ENCODE results near the gene NTRK3.
A peak's percentile ranks its signal among the peaks of the same experiment; 100 is the strongest.

NTRK3 gene

DNA sequence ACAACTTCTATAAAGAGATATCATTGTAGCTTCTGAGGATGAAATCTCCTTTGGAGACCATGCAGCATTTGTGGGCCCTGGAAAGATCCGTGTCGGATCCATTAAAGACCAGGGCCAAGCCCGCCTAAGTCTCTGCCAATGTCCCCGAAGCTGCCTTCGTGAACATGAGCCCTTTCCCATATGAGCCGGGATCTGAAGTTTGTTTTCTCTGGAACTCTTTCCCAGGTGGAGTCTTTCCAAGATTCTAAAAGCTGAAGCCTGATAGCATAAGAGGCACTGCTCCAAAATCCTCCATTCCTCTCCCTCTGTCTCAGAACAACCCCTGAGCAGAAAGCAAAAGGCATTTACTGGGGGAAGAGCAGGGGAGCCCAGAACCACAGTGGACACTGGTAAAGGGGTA lies 274.6 kb downstream of the NTRK3 start:
- DNase-seq (ENCODE audit: low spot score), result no peak

DNA sequence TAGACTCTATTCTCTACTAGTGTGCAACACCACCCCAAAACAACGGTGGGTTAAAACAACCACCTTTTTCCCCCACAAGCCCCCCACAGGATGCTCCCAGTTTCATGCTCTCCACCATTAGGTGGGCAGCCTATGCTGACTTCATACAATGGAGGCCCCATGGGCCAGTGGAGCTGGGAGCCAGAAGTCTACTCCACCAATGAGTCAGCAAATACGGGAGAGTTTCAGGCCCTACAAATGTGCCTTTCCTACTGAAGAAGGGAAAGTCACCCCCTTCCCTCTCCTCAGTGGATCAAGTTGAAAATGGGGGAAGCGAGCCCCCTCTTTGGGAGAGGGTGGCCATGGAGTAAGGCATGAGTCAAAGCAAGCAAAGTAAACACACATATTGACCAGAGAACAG lies 278.6 kb downstream of the NTRK3 start:
- DNase-seq (ENCODE audit: low spot score), result no peak

DNA sequence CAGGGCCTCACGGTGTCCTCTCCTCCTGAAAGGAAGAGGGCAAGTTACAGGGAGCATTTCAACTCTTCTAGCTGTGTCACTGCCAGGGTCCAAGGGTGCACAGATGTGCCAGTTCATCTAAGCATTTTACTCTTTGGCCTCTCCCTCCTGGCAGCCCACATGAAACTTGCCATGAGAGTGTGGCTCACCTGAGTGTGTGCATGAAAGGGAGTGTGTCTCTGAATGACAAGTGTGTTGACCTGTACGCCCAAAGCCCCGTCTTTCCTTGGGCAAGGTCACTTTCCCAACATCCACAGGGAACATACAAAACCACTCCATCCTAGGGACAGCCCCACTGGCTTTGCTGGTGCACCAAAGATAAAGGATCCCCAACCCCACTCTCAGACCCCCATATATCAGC lies 280.0 kb downstream of the NTRK3 start:
- no peak for DNase-seq (ENCODE audit: low spot score)

DNA sequence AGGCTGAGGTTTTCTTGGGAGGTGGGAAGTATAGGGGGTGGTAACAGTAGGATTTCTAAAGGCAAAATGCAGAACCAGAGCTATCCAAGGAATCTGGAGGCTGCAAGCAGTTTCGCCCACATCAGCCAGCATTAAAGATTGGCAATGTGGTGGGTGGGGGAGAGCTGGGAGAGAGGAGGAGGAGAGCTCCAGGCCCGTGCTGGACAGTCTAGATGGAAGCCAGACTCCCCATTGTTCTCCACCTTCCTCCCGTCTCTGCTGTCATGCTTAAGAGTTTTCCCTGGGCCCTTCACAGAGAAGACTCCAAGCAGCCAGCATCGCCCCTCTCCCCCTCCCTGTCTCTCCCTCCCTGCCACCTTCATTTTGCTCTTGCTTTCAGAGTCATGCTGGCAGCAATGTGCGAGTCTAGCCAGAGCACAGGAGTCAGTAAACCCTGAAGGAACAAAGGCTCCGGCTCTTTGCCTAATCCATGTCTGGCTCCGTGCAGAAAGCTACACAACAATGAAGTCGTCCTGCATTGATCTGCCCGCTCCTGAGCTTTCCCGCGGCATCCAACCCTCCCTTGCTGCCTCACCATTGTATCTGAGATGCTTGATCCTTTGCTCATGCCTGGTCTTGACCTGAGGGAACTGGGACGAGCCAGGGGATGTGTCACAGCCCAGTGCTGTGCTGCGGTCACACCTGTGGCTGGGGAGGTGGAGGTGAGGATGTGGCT lies 282.9 kb downstream of the NTRK3 start:
- DNase-seq (ENCODE audit: low spot score), result no peak

DNA sequence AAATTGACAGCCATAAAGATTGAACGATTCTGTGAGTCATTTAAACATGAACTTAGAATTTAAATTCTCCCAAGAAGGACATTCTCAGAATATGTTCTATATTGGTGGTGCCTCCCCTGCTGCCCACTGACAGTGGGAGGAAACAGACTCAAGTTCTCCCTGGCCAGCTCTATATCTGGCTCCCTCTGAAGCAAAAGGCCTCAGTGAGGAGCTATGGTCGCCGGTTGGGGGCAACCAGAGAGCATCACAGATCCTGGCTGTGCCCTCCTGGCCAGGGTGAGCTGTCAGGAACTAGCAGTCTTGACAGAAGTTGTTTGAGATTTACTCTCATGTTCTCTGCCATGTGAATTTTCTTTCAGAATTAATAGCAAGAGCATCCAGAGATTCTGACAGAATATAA lies 285.5 kb downstream of the NTRK3 start:
- no peak for DNase-seq (ENCODE audit: low spot score)

DNA sequence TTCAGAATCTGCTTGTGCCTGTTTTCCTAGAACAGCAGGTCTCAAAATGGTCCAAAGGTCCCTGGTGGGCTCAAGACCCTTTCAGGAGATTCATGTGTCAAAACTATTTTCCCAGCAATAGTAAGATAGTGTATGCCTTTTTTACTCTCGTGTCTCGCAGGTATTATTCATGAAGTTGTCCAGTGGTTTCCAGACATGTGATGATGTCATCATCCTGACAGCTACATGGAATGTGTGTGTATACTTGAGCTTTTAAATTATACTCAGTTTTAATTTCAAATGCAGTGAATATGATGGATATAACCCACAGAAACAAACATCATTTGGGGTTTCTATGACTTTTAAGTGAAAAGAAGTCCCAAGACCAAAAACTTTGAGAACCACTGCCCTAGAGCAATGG lies 288.6 kb downstream of the NTRK3 start:
- DNase-seq (ENCODE audit: low spot score), result no peak

DNA sequence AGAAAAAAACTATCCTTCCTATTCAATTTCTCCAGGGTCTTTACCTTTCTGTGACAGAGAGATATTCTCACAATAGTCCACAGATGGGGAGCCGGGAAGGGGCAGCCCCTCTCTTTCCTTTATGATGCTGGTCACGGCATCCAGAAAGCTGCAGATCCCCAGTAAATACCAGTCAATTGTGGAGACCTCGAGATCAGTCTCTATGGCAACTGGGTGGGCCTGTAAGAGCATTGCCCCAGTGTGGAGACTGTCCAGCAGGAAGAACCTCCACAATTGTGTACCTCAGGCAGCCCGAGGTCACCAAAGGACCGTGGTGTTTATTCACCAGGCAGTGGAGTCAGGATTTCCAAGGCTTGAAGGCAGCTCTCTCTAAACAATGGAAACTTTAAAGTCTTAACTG lies 291.2 kb downstream of the NTRK3 start:
- no peak for DNase-seq (ENCODE audit: low spot score)

DNA sequence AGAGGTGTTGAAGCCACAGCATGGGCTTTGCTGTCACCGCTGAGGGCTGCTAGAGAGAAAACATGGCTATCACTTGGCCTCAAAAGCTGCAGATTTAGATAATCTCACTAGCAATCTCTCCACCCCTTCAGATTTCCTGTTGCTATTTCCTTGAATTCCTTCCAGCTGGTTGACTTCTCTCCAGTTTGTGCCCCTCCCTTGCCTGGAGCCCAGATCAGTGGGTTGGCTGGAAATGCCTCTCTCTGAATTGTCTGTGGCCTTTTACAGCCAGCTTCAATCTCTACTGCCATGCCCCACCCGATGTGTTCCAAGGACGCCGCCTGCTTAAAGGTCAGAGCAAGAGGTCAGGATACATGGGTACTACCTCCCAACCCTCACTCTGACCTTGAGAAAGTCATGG lies 294.1 kb downstream of the NTRK3 start:
- no peak for DNase-seq (ENCODE audit: low spot score)

DNA sequence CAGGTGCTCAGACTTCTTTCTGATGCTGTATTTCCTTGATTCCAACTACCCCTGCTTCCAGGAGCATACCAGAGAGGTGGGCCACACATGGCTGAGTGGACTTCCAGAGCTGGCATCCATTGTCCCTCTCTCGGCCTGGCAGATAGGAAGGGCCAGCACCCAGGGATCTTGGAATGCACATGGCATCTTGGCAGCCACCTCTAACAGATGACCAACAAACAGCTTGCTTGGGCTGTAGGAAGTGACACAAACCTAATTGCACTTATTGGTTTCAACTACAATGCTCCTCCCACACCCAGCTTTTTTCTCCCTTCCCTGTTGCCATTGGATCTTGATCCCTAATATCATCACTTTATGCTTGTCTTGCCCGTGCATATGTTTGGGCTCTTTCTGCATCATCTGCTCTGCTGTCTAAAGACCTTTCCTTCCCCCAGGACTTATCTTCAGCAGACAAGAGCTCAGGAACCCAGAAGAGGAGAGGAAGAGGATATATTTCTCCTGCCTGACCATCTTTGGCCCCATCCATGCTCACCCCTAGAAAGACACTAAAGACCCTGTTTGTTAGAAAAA lies 294.6 kb downstream of the NTRK3 start:
- DNase-seq (ENCODE audit: low spot score), result no peak

DNA sequence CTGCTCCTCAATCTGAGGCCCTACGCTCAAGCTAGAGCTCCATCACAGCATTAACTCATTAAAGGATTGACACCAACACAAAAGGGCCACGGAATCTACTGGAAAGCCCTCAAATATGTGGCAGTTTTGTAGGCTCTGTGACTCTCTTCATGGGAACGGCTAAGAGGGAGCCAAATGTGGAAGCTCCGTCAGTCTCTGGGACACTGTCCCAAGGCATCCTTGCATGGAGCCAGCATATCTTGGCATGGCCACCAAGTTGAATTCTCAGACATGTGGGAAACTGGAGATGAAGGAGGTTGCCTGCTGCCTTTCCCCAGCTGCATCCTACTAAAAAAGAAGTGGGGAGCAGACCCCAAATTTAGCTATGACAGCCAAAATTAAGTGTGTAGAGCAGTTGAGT lies 296.9 kb downstream of the NTRK3 start:
- no peak for DNase-seq (ENCODE audit: low spot score)

DNA sequence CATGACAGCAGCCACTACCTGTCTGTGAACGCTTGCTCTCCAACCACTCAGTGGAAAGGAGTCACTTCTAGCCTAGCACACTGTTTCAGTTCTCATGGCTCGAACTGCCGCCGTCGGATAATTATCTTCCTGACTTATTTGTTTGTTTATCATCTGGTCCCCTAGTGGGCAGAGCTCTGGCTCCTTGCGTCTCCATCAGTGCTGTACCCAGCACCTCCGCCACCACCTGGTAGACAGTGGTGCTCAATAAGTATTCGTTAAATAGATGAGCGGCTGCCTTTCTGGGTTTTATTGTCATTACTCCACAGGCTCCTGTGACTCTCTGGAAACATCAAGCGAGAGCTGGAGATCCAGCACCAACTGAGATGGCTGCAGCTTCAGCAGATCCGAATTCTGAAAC lies 297.5 kb downstream of the NTRK3 start:
- no peak for DNase-seq (ENCODE audit: low spot score)

DNA sequence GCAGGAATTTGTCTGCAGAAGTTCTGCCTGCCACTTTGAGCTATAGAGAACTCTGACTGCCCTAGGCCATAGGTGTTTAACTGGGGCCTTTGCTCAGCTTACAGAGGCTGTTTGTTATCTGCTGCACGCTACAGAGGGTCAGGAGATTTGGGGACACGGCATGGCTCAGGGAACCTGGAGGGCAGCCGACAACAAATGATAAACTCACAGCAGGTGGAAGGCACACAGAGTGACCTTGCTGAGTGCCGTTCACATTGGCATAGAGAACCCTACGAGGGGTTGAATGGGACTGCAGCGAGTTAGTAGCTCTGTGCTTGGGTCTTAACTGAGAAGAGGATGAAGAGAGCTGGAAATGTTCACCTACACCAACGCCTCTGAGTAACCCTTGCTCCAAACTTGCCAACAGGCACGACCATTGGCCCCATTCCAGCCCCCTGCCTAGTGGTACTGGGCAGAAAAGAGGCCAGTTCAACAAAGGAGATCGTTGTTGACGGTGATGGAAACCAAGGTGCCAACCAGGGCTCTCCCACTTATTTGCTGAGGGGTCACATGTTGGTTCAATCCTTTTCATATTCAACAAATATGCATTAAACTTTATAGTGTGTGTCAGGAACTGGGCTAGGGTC lies 301.1 kb downstream of the NTRK3 start:
- no peak for DNase-seq (ENCODE audit: low spot score)

DNA sequence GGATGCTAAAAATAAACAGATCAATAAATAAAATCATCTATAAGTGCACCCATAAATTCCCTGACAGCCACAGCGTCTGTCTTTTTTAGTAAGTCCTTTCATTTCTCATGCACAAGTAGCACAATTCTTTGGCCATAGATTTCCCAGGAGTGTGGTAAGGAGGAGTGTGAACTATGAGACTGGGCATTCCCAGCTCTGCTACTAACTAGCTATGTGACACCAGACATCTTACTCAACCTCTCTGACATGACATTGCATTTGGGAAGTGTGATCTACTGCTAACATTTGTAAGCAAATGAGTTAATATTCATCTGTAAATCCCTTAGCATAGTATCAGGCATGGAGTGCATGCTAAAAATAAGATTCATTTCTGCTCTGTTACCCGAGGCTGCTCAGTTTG lies 301.7 kb downstream of the NTRK3 start:
- no peak for DNase-seq (ENCODE audit: low spot score)

DNA sequence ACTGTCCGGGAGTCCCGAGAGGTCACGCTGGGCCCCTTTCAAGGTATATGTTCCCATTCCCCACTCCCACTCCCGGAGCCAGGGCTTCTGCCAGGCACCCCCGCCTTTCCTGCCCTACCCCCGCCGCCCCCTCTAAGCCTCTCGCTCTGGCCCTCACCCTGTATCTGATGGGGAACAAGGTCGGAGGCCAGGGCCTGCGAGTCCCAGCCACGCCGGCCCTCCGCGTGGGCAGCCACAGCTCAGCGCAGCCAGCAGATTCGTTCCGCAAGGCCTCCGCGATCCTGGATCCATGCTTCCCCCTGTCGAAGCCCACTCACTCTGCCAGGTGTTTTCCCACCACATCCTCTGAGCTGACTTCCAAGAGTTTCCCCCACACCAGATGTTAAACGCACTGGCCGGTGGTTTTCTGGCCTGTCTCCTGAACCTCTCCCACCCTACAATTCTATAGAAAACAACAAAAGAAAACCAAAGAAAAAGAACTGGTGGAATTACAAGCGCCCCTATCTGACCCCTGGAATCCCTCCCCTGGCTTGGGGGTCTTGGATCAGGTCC lies 303.7 kb downstream of the NTRK3 start:
- DNase-seq (ENCODE audit: low spot score), result no peak

DNA sequence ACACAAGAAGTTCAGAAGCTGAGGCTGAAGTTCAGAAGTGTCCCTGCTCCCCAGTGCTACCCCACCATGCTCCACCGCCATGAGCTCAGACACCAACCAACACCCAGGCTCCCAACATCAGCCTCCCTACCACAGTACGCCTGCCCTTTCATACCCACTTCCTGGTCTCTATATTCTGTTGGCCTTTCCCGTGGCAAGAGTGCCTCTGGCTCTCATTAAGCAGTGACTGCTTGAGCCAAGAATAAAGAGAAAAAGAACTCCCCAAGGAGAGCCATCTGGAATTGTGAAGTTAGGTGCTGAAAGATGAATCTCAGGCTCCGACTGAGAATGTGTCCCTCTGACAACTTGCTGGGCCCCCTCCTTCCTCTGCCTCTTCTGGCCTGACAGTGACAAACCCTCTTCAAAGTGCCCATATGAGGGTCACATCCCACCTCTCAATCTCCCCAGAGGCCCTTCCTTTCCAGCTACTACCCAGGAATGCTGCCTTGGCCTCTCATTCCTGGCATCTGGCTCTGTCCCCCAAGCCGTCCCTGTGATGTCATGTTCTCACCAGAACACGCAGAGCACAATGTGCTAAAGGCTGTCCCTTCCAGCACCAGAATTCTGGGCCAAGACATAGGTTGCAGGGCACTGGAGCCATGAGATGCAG lies 306.8 kb downstream of the NTRK3 start:
- peak; percentile 62 for DNase-seq (ENCODE audit: low spot score)

DNA sequence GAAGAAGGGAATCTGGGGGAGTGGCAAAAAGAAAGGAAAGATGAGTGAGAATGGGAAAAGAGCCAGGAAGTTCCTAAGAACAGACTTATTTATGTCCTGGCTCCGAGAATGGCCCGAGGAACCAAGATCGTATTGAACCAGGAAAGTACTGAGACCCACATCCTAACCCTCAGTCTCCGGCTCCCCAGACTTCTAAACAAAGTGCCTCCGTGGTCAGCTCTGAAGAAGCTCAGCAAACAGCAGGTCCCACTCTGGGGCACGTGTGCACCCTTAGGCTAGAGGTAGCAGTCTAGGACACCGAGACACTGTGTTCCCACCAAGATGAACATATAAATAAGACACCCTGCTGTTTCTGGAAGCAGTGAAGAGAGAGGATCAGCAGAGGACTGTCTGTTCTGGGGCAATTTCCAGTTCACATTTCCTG lies 307.4 kb downstream of the NTRK3 start:
- no peak for DNase-seq (ENCODE audit: low spot score)

DNA sequence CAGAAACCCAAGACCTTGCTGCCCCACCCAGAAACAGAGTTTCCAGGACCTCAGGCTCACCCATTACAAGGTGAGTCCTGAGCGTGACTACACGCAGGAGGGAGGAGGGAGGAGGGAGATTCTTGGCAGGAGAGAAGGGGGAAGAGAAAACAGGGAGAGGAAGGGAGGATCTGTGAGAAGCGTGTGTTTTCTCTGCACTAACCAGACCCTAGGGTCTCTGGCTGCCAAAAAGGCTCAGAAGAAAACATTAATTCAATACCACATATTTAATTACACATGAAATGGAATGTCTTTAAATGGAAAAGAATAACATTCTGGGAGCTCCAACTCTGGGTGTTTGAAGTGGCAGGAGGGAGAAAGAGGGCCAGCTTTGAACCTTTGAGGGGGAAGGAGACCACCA lies 309.0 kb downstream of the NTRK3 start:
- DNase-seq (ENCODE audit: low spot score), result no peak

DNA sequence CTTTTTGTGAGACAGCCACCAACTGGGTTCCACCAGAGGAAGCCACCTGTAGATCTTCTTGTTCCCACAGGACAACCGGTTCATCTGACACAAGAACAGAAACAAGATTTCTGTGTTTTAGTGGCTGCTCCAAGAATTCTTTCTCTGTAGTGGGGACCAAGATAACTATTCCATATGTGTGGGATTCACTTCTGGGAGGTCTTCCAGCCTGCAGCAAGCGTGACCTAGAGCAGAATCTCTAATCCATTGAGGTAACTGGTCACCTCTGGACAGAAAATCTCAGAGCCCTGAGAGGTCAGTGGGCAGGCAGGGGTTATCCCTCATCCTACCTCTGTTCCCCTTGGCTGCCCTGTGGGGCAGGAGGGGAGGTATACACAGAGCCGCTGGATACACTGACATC lies 311.3 kb downstream of the NTRK3 start:
- DNase-seq (ENCODE audit: low spot score), result no peak

DNA sequence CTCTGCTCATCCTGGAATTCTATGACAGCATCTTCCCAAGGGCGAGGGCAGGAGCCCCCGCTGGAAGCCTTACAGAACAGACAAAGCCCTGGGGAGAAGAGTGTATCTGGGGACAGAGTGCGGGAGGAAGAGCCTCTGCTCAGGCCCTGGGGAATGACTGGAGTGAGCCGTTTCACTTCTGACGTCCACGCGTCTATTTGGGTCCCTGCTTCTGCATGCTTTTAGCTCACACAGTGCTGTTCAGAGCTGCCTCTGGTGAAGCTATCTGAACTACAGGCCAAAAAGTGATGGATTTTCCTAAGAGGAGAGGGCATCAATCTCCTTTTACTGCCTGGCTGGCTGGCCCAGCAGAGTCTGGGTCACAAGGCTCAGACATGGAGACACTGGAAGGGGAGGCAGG lies 311.8 kb downstream of the NTRK3 start:
- no peak for DNase-seq (ENCODE audit: low spot score)

DNA sequence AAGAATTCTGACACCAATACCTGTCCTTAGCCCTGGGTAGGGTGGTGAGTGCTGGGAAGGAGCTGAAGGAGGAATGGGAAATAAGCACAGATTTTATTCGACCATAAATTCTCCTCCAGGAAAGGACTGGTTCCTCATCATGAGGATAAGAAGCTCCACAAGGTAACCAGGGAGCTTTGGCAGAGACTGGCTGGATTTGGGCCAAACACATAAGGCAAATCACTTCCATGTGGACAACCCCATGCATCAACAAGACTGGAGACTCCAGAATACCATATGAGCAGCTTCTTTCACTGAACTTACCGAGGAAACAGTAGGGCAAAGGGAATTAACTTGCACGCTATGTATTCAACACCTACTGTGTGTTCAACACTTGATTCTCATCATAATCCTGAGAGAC lies 312.5 kb downstream of the NTRK3 start:
- DNase-seq (ENCODE audit: low spot score), result no peak

DNA sequence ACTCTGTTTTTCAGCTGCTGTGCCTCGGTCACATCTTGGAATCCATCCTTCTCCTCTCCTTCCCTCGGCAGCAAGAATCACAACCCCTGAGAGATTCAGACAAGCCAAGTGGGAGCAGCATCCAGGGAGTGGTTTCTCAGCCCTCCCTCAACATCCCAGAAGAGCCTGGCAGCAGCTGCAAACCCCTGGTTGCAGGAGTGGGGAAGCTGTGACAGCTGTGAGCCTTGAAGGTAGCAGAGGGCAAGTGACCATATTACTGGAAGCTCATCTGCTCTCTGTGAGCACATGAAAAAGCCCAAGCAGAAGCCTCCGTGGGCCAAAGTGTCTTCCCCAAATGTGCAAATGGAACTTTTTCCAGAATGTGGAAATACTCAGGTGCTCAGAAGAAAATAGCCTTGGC lies 312.9 kb downstream of the NTRK3 start:
- DNase-seq (ENCODE audit: low spot score), result no peak

DNA sequence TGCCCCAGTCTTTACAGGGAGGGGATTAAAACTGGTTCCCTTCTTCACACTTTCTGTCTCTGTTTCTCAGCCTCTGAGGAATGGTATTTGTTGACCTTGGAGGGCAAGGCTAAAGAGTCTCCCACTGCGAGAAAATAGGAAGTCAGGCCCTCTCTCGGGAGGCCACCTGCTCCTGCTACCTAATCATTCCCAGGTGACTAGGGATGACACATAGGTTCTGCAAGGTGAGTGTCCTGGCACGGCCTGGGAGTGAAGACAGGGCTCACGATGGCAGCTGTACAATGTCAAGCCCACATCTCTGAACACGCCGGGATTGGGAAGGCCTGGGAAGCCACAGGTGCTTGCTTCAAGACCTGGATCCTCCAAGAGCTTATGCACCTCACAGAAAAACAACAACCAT lies 314.2 kb downstream of the NTRK3 start:
- DNase-seq (ENCODE audit: low spot score), result no peak

DNA sequence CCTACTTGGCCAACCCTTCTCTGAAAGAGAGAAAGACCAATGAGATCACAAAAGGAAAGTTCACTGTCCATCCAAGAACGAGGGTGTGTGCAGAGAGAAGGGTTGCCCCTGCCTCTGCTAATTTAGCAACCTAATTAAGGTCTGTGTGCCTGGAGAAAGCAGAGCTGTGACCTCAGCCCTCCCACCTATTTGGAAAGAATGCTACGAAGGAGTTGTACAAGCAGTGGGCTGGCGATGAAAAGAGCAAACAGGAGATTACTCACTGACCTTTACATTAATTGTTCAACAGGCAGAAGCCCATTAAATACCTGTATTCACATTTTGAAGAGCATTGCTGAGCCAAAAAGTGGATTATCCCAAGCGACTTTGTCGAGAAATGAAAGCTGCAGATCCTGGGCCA lies 314.9 kb downstream of the NTRK3 start:
- no peak for DNase-seq (ENCODE audit: low spot score)
